Spleen (tissue), 11 donors: ENCODE measurements around the gene MMP14. TPM values are rescaled to one million over a fixed set of nuclear protein-coding genes. Genes with fewer than 3 reads are reported as not detected.

Experiments
- DNase-seq: peaks from one replicate; pipeline ENCODE4 v3.0.0-alpha.2; 2020
- H3K27ac ChIP-seq, 8 donors: fragments of 200-600 bp; sonication (generic) in 7 of 8; 1 replicate in 4 of 8; 2 replicates in 4 of 8; pipeline versions ENCODE4 v1.5.0 to v1.8.0; 2016 to 2021; ENCODE audit warnings: inconsistent platforms in 4 of 8, mild to moderate bottlenecking in 4 of 8, moderate library complexity in 1 of 8
- H3K27me3 ChIP-seq, 7 donors: fragments of 200-600 bp; sonication (generic) in 6 of 7; replicated peaks in 1 of 7; 1 replicate in 4 of 7; 2 replicates in 3 of 7; pipeline versions ENCODE4 v1.5.0 to v1.8.0; 2016 to 2021; ENCODE audit warnings: inconsistent platforms in 3 of 7, mild to moderate bottlenecking in 1 of 7
- H3K36me3 ChIP-seq, 6 donors: fragments of 200-600 bp; sonication (generic) in 5 of 6; 1 replicate in 4 of 6; 2 replicates in 2 of 6; pipeline versions ENCODE4 v1.5.0 to v1.8.0; 2016 to 2021; ENCODE audit warnings: inconsistent platforms in 2 of 6
- H3K4me1 ChIP-seq, 6 donors: fragments of 200-600 bp; sonication (generic) in 5 of 6; 1 replicate in 3 of 6; 2 replicates in 3 of 6; pipeline versions ENCODE4 v1.5.0 to v1.8.0; 2016 to 2021; ENCODE audit warnings: inconsistent platforms in 3 of 6
- H3K4me3 ChIP-seq, 8 donors: fragments of 200-600 bp; sonication (generic) in 7 of 8; 1 replicate in 4 of 8; 2 replicates in 4 of 8; pipeline versions ENCODE4 v1.5.0 to v1.8.0; 2016 to 2021; ENCODE audit warnings: inconsistent platforms in 4 of 8, mild to moderate bottlenecking in 4 of 8, moderate library complexity in 2 of 8
- H3K9me3 ChIP-seq, 8 donors: fragments of 200-600 bp; sonication (generic) in 7 of 8; 1 replicate in 4 of 8; 2 replicates in 4 of 8; pipeline versions ENCODE4 v1.5.0 to v1.8.0; 2016 to 2021; ENCODE audit warnings: inconsistent platforms in 4 of 8
- CTCF ChIP-seq, 11 experiments: fragments of 200-600 bp in 7 of 11; fragments of 450-650 bp in 4 of 11; sonication (generic) in 4 of 11; IDR thresholded peaks in 8 of 11; conservative IDR thresholded peaks in 3 of 11; 1 replicate in 7 of 11; 2 replicates in 4 of 11; pipeline versions ENCODE4 v1.4.0 to v1.8.0; 2016 to 2021; ENCODE audit warnings: antibody characterized with exemption in 11 of 11, inconsistent platforms in 4 of 11, mild to moderate bottlenecking in 1 of 11
- POLR2A ChIP-seq, 3 donors: fragments of 450-650 bp; IDR thresholded peaks; one replicate each; pipeline ENCODE4 v1.5.1; 2017; ENCODE audit warnings: antibody characterized with exemption in 3 of 3, mild to moderate bottlenecking in 1 of 3
- POLR2AphosphoS5 ChIP-seq, 3 donors: sonication (generic); formaldehyde crosslinking; IDR thresholded peaks; one replicate each; pipeline ENCODE4 v1.5.1; 2017; ENCODE audit warnings: antibody characterized with exemption in 3 of 3
- WGBS, 5 donors: extraction: QIAGEN DNeasy Blood & Tissue Kit in 3 of 5; methylation state at CpG; one replicate each; pipeline versions ENCODE4 v1.1.5 to v1.1.7; 2013 to 2018; 5-methylcytosine and 5-hydroxymethylcytosine counted together
- intact Hi-C: fragments of 100-400 bp; cut with DNase I; formaldehyde crosslinking; loops from one replicate; pipeline ENCODE4 v1.15.0; 2023; ENCODE audit warnings: low total_unique reads
- polyA plus RNA-seq, 3 donors: library from polyadenylated mRNA; stranded (reverse); fragments of 200-250 nt; gene quantifications; one replicate each; pipeline ENCODE4 v1.2.1, GENCODE V29; 2013
- total RNA-seq, 7 donors: library from RNA; depleted of rRNA in 3 of 7; stranded (reverse); fragments of >200 nt in 3 of 7; fragmentation: NEBNext Ultra II Directional in 4 of 7; extraction: Animal tissue kit (Norgen Biotek cat#: 25700) in 4 of 7; gene quantifications; one replicate each; pipeline versions ENCODE4 v1.1.0 to v1.2.1, GENCODE V29; 2016 to 2021
- donor health status: healthy with polysubstance abuse.
- donor health status: DM: no; HTN: no; CAD: no; lungs with moderate emphysema.
- donor health status: DM: no; HTN: no; CAD: no.
- donor health status: Bipolar disorder and iron deficiency.
- donor health status: healthy.
- donor health status: DM: no; HTN: no; CAD: no.
- donor health status: DM: yes; HTN: yes; CAD: no.

Gene MMP14
- total and polyA plus RNA-seq, 10 donors, result 6.6 to 126 (median 60.9) TPM

- peak overlapping the region in 5 of 8 donors; percentile 68 to 92 (median 69) for H3K27ac ChIP-seq
- no peaks in the 10 kb centered on the region for H3K27me3 ChIP-seq
- WGBS, 5 donors, result 88 to 94% (median 91%) methylated on average over 4 of the region's 4 CpGs
- peak; percentile 78 for DNase-seq
- H3K9me3 ChIP-seq, result no peaks in the 10 kb centered on the region
- no peak for TF ChIP-seq POLR2A (IDR thresholded peaks at IDR 0.05)
- TF ChIP-seq POLR2AphosphoS5 (IDR thresholded peaks at IDR 0.05), result no peak
- TF ChIP-seq CTCF (IDR thresholded peaks at IDR 0.05 in 8 of 11, conservative IDR thresholded peaks at IDR 0.05 in 3 of 11), result no peak
- peak overlapping the region in 5 of 8 donors; percentile 1 to 64 (median 20) for H3K4me3 ChIP-seq
- peaks cover 0 to 30% (median 0%) of the 10 kb centered on the region in 6 donors for H3K36me3 ChIP-seq
- peaks cover 15 to 99% (median 77%) of the 10 kb centered on the region in 6 donors for H3K4me1 ChIP-seq
- intact Hi-C loops, result no loop called here
These were observed 23.6 kb upstream of the MMP14 start for GRCh38 chr14:22812744-22813143.

- H3K9me3 ChIP-seq, result no peaks in the 10 kb centered on the region
- H3K27ac ChIP-seq, result peak overlapping the region in 5 of 8 donors; percentile 68 to 92 (median 69)
- intact Hi-C loops, result no loop called here
- H3K4me1 ChIP-seq, result peaks cover 12 to 99% (median 79%) of the 10 kb centered on the region in 6 donors
- TF ChIP-seq CTCF (IDR thresholded peaks at IDR 0.05 in 8 of 11, conservative IDR thresholded peaks at IDR 0.05 in 3 of 11) (no peak), POLR2AphosphoS5 (IDR thresholded peaks at IDR 0.05) (no peak), POLR2A (IDR thresholded peaks at IDR 0.05) (no peak)
- no peaks in the 10 kb centered on the region for H3K27me3 ChIP-seq
- peak; percentile 71 for DNase-seq
- WGBS, 5 donors, result 81 to 86% (median 82%) methylated on average over 9 of the region's 9 CpGs
- H3K4me3 ChIP-seq, result peak overlapping the region in 5 of 8 donors; percentile 1 to 64 (median 20)
- peaks cover 0 to 26% (median 0%) of the 10 kb centered on the region in 6 donors for H3K36me3 ChIP-seq
These were observed 23.2 kb upstream of the MMP14 start for GRCh38 chr14:22813145-22813544.

- H3K27me3 ChIP-seq, result no peaks in the 10 kb centered on the region
- H3K36me3 ChIP-seq, result peaks cover 0 to 18% (median 0%) of the 10 kb centered on the region in 6 donors
- H3K4me1 ChIP-seq, result peaks cover 14 to 99% (median 76%) of the 10 kb centered on the region in 6 donors
- no peak for DNase-seq
- TF ChIP-seq CTCF (IDR thresholded peaks at IDR 0.05 in 8 of 11, conservative IDR thresholded peaks at IDR 0.05 in 3 of 11), result no peak
- TF ChIP-seq POLR2A (IDR thresholded peaks at IDR 0.05), result no peak
- TF ChIP-seq POLR2AphosphoS5 (IDR thresholded peaks at IDR 0.05), result no peak
- H3K4me3 ChIP-seq, result peak overlapping the region in 7 of 8 donors; percentile 18 to 64 (median 30)
- intact Hi-C loops, result no loop called here
- H3K27ac ChIP-seq, result peak overlapping the region in 7 of 8 donors; percentile 79 to 93 (median 85)
- WGBS, 5 donors, result 82 to 91% (median 88%) methylated on average over 7 of the region's 7 CpGs
- H3K9me3 ChIP-seq, result no peaks in the 10 kb centered on the region
These were observed 22.0 kb upstream of the MMP14 start for GRCh38 chr14:22814373-22814772.

GRCh38 chr14:22814941-22815713 is 21.3 kb upstream of the MMP14 start, which contains the start of gene SLC7A7:
Gene SLC7A7, minus strand, starts transcription at chr14:22815435. Its CDS starts 2,037 bp downstream, at chr14:22813398.
- Histone ChIP-seq H3K4me1 (peaks cover 19 to 99% (median 81%) of the 10 kb centered on the region in 6 donors), H3K4me3 (peak within 1 kb of the TSS; percentile 7 to 64 (median 27)), H3K27ac (peak within 1 kb of the TSS; percentile 74 to 93 (median 84)), H3K36me3 (peaks cover 0 to 10% (median 0%) of the 10 kb centered on the region in 6 donors), H3K27me3 (no peaks in the 10 kb centered on the region), H3K9me3 (no peaks in the 10 kb centered on the region)
- intact Hi-C loops, result loop anchor here (5.0 kb wide), 1 partner anchor 38 kb away; no protein-coding TSS in a partner anchor
- WGBS, 5 donors, result 63 to 79% (median 73%) methylated on average over 10 of the region's 10 CpGs
- TF ChIP-seq CTCF (IDR thresholded peaks at IDR 0.05 in 8 of 11, conservative IDR thresholded peaks at IDR 0.05 in 3 of 11) (no peak), POLR2A (IDR thresholded peaks at IDR 0.05) (no peak), POLR2AphosphoS5 (IDR thresholded peaks at IDR 0.05) (no peak)
- DNase-seq, result peak; percentile 69
